ENCODE results near the gene DPEP1. TPM values are rescaled to one million over a fixed set of nuclear protein-coding genes. Genes with fewer than 3 reads are reported as not detected.

Gene DPEP1
- total RNA-seq, 6 experiments from 2014 or later: 0.93 TPM; not detected in 5

- intact Hi-C loops (cut with DNase I): no loop called here
- no peak for ATAC-seq
Measured at GRCh38 chr16:89583197-89583894, 30.1 kb upstream of the DPEP1 start.

GRCh38 chr16:89583895-89584644, 29.4 kb upstream of the DPEP1 start:
- WGBS (ENCODE audit: insufficient coverage, low coverage, low lambda C conversion rate, missing lambda C conversion rate): 83% methylated on average over 9 of the region's 49 CpGs
- Histone ChIP-seq H3K27me3 (no peaks in the 10 kb centered on the region), H3K4me1 (peaks cover 0 to 11% (median 4%) of the 10 kb centered on the region in 4 donors), H3K36me3 (no peaks in the 10 kb centered on the region), H3K9me3 (no peaks in the 10 kb centered on the region), H3K27ac (no peak overlapping the region), H3K4me3 (no peak overlapping the region)
- intact Hi-C loops (cut with DNase I): no loop called here
- DNase-seq (no peak), ATAC-seq (no peak)
- TF ChIP-seq POLR2A (IDR thresholded peaks at IDR 0.05): no peak
- no peak for TF ChIP-seq CTCF (IDR thresholded peaks at IDR 0.05)

More at GRCh38 chr16:89583197-89583894, 30.1 kb upstream of the DPEP1 start:
- no peak for DNase-seq
- WGBS (ENCODE audit: insufficient coverage, low coverage, low lambda C conversion rate, missing lambda C conversion rate): 92% methylated on average over 6 of the region's 36 CpGs
- no peaks in the 10 kb centered on the region for H3K36me3 ChIP-seq
- H3K27me3 ChIP-seq: no peaks in the 10 kb centered on the region
- no peak overlapping the region for H3K27ac ChIP-seq
- H3K4me1 ChIP-seq: peaks cover 0 to 11% (median 4%) of the 10 kb centered on the region in 4 donors
- TF ChIP-seq CTCF (IDR thresholded peaks at IDR 0.05): no peak
- no peak for TF ChIP-seq POLR2A (IDR thresholded peaks at IDR 0.05)
- H3K9me3 ChIP-seq: no peaks in the 10 kb centered on the region
- H3K4me3 ChIP-seq: no peak overlapping the region

- Histone ChIP-seq H3K27me3 (no peaks in the 10 kb centered on the region), H3K27ac (no peak overlapping the region), H3K36me3 (no peaks in the 10 kb centered on the region), H3K4me3 (no peak overlapping the region), H3K4me1 (peaks cover 0 to 11% (median 4%) of the 10 kb centered on the region in 4 donors), H3K9me3 (no peaks in the 10 kb centered on the region)
- intact Hi-C loops (cut with DNase I): no loop called here
- WGBS (ENCODE audit: insufficient coverage, low coverage, low lambda C conversion rate, missing lambda C conversion rate): 62% methylated on average over 7 of the region's 25 CpGs
- no peak for DNase-seq
- ATAC-seq: no peak
- TF ChIP-seq POLR2A (IDR thresholded peaks at IDR 0.05): no peak
- no peak for TF ChIP-seq CTCF (IDR thresholded peaks at IDR 0.05)
Measured at GRCh38 chr16:89584768-89585549, 28.5 kb upstream of the DPEP1 start.

- H3K27me3 ChIP-seq: no peaks in the 10 kb centered on the region
- H3K9me3 ChIP-seq: no peaks in the 10 kb centered on the region
- H3K36me3 ChIP-seq: no peaks in the 10 kb centered on the region
- no peak overlapping the region for H3K4me3 ChIP-seq
- TF ChIP-seq POLR2A (IDR thresholded peaks at IDR 0.05): no peak
- 20% methylated on average over 1 of the region's 7 CpGs for WGBS (ENCODE audit: insufficient coverage, low coverage, low lambda C conversion rate, missing lambda C conversion rate)
- no peak overlapping the region for H3K27ac ChIP-seq
- H3K4me1 ChIP-seq: peaks cover 0 to 11% (median 4%) of the 10 kb centered on the region in 4 donors
- DNase-seq: no peak
- intact Hi-C loops (cut with DNase I): no loop called here
- no peak for ATAC-seq
Measured at GRCh38 chr16:89586218-89586617, 27.2 kb upstream of the DPEP1 start.
